HCT116 (cell line): ENCODE results near the gene NKX6-1.

Source experiments
- EGR1 ChIP-seq: IDR thresholded peaks from 2 replicates; pipeline ENCODE4 v1.6.1; 2012; ENCODE audit warnings: low read depth
- ELF1 ChIP-seq: IDR thresholded peaks from 2 replicates; pipeline ENCODE4 v1.6.1; 2012; ENCODE audit warnings: low read depth, borderline replicate concordance
- EZH2 ChIP-seq: fragments of 200-600 bp; sonication (generic); IDR thresholded peaks from 2 replicates; pipeline ENCODE4 v1.6.1; 2017; ENCODE audit warnings: antibody characterized with exemption, mixed run types
- EZH2phosphoT487 ChIP-seq: fragments of 200-600 bp; IDR thresholded peaks from 2 replicates; pipeline ENCODE4 v1.6.1; 2018; ENCODE audit warnings: antibody characterized with exemption, borderline replicate concordance
- JUND ChIP-seq: IDR thresholded peaks from 2 replicates; pipeline ENCODE4 v1.6.1; 2012
- POLR2A ChIP-seq: IDR thresholded peaks from 2 replicates; pipeline ENCODE4 v1.7.0; 2011; ENCODE audit warnings: borderline replicate concordance; ENCODE audit not compliant: insufficient read depth, insufficient read length; ENCODE audit errors: extremely low read depth
- POLR2AphosphoS5 ChIP-seq: IDR thresholded peaks from 2 replicates; pipeline ENCODE4 v1.6.1; 2011; ENCODE audit warnings: mild to moderate bottlenecking, low read depth, low read length, moderate library complexity
- RAD21 ChIP-seq: IDR thresholded peaks from 2 replicates; pipeline ENCODE4 v1.6.1; 2012; ENCODE audit warnings: low read depth, mild to moderate bottlenecking
- SIN3A ChIP-seq: IDR thresholded peaks from 2 replicates; pipeline ENCODE4 v1.6.1; 2012; ENCODE audit warnings: low read depth
- SP1 ChIP-seq: IDR thresholded peaks from 2 replicates; pipeline ENCODE4 v1.6.1; 2012; ENCODE audit warnings: low read depth
- YY1 ChIP-seq: IDR thresholded peaks from 2 replicates; pipeline ENCODE4 v1.6.1; 2011; ENCODE audit warnings: low read length, low read depth, moderate library complexity, mild to moderate bottlenecking; ENCODE audit not compliant: insufficient replicate concordance; ENCODE audit errors: extremely low read depth
- ZNF274 ChIP-seq: fragments of 200-500 bp; sonication (Bioruptor generic); IDR thresholded peaks from 2 replicates; pipeline ENCODE4 v1.6.1; 2014; ENCODE audit warnings: mild to moderate bottlenecking, low read depth, low read length, inconsistent platforms
- TF ChIP-seq, protein P1 (sequence below), 3 experiments: fragments of 200-600 bp in 1 of 3; sonication (generic) in 1 of 3; IDR thresholded peaks in 2 of 3; conservative IDR thresholded peaks in 1 of 3; 2 replicates each; pipeline ENCODE4 v1.5.1; 2012 to 2017; ENCODE audit warnings: low read depth in 2 of 3, low read length in 2 of 3, antibody characterized with exemption in 1 of 3, borderline replicate concordance in 1 of 3, control low read depth in 1 of 3, mild to moderate bottlenecking in 1 of 3, mixed read lengths in 1 of 3, mixed run types in 1 of 3, moderate library complexity in 1 of 3; ENCODE audit not compliant: insufficient read depth in 1 of 3
- TF ChIP-seq, protein P2 (sequence below): IDR thresholded peaks from 2 replicates; pipeline ENCODE4 v1.6.1; 2012

DNA sequence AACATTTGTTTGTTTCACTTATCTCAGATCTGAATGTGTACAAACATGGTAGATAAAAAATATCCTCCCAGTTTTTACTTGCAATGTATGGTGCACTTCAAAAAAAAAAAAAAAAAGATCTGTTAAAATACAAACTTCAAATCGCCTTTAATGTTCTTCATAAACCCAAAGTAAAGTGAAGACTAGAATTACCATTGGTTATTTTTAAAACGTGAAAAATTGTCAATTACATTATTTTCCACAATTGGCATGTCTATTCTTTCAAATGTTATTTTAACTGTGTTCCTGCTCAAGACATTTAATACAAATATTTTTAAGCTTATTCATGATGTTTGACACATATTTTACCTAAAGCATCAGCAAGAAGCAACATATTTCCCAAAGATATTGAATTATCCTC lies 5.0 kb downstream of the NKX6-1 start:
- no peak for TF ChIP-seq POLR2A
- no peak for TF ChIP-seq EZH2
- TF ChIP-seq, protein P1, sequence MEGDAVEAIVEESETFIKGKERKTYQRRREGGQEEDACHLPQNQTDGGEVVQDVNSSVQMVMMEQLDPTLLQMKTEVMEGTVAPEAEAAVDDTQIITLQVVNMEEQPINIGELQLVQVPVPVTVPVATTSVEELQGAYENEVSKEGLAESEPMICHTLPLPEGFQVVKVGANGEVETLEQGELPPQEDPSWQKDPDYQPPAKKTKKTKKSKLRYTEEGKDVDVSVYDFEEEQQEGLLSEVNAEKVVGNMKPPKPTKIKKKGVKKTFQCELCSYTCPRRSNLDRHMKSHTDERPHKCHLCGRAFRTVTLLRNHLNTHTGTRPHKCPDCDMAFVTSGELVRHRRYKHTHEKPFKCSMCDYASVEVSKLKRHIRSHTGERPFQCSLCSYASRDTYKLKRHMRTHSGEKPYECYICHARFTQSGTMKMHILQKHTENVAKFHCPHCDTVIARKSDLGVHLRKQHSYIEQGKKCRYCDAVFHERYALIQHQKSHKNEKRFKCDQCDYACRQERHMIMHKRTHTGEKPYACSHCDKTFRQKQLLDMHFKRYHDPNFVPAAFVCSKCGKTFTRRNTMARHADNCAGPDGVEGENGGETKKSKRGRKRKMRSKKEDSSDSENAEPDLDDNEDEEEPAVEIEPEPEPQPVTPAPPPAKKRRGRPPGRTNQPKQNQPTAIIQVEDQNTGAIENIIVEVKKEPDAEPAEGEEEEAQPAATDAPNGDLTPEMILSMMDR (IDR thresholded peaks at IDR 0.05 in 2 of 3, conservative IDR thresholded peaks at IDR 0.05 in 1 of 3; ENCODE audit: borderline replicate concordance in 1 of 3, insufficient read depth in 1 of 3, low read depth in 2 of 3, low read length in 2 of 3), result no peak
- no peak for TF ChIP-seq SP1
- TF ChIP-seq YY1, result no peak
- no peak for TF ChIP-seq POLR2AphosphoS5
- TF ChIP-seq EGR1, result no peak
- no peak for TF ChIP-seq ZNF274
- TF ChIP-seq, protein P2, sequence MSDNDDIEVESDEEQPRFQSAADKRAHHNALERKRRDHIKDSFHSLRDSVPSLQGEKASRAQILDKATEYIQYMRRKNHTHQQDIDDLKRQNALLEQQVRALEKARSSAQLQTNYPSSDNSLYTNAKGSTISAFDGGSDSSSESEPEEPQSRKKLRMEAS, result no peak
- TF ChIP-seq SIN3A, result no peak
- TF ChIP-seq JUND, result no peak
- no peak for TF ChIP-seq ELF1
- TF ChIP-seq RAD21, result no peak
- no peak for TF ChIP-seq EZH2phosphoT487
